ENCODE data around the gene VPS37C.
"Not testable (repeated sequence)": the region's sequence is repeated elsewhere in the genome, so short reads cannot be mapped to it uniquely, and the experiment has no call there.

The VPS37C gene

GRCh38 chr11:61116426-61117167, 44.6 kb downstream of the VPS37C start:
- DNase-seq (ENCODE audit: low spot score) = no peak

DNA sequence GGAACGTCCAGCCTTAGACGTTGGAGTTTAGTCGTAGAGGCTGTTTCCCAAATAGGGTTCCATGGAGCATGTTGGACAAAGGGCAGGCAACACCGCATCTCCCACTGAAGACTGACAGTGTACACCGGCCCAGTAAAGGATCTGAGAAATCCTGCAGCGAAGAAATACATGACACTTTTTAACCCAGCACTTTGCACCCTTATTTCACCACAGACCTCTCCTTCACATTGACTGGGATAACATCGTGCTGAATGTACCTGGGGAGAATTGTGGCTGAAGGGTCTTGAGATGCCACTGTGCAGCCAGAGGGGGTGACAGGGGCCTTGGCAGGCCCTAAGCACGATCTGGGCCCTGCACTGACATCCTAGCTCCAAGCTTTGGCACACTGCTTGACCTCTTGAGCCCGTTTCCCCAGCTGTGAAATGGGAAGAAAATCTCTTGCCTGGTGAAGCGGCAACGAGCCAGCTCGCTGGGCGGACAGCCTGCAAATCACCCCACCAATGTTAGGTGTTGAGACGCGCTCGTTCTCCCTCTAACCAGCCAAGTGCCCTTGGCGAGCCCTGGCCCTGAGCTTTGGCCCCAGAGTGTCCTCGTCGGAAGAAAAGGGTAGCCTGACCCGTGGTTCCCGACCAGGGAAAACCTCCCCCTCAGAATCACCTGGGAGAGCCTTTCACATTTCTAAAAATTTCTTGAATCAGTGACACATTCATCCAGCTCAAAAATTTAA, 45.6 kb downstream of the VPS37C start:
- DNase-seq (ENCODE audit: low spot score) = no peak

DNA sequence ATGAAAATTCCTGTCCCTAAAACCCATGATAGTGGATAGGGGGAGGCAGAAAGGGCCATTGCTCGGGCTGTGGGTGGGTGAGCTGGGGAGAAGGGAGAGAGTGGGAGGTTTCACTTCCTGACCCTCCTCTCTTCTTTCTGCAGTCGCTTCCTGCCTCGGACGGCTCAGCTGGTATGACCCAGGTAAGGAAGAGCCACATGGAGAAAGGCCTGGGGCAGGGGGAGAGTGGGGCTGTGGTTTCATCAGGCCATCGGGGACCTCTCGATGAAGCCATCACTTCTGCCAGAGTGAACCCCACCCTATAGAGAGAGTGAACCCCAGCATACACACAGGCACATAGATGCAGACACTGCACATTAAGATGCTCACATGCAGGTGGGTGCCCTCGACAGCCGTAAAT, 46.3 kb downstream of the VPS37C start:
- no peak for DNase-seq (ENCODE audit: low spot score)

DNA sequence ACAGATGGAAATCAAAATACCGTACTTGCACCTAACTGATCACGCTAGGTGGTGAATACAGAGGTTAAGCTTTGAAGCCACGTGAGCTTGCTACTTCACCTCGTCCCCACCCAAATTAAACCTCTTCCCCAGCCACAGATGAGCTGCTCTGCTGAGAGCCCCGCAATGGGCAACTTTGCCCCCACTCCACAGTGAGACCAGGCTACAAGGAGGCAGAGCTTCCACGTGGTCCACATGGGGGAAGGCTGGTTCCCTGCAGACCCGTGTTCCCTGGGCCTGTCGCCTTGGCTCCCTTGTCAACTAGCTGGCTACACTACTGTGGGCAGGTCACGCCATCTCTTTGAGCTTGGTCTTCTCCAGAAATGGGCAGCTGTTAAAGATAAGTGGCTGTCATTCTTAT, 48.0 kb downstream of the VPS37C start:
- DNase-seq (ENCODE audit: low spot score) = no peak

GRCh38 chr11:61112575-61112974, 48.7 kb downstream of the VPS37C start:
- no peak for DNase-seq (ENCODE audit: low spot score)

GRCh38 chr11:61111786-61112517, 49.3 kb downstream of the VPS37C start:
- no peak for DNase-seq (ENCODE audit: low spot score)

- DNase-seq (ENCODE audit: low spot score) = no peak
These were observed 50.2 kb downstream of the VPS37C start for GRCh38 chr11:61111050-61111435.

DNA sequence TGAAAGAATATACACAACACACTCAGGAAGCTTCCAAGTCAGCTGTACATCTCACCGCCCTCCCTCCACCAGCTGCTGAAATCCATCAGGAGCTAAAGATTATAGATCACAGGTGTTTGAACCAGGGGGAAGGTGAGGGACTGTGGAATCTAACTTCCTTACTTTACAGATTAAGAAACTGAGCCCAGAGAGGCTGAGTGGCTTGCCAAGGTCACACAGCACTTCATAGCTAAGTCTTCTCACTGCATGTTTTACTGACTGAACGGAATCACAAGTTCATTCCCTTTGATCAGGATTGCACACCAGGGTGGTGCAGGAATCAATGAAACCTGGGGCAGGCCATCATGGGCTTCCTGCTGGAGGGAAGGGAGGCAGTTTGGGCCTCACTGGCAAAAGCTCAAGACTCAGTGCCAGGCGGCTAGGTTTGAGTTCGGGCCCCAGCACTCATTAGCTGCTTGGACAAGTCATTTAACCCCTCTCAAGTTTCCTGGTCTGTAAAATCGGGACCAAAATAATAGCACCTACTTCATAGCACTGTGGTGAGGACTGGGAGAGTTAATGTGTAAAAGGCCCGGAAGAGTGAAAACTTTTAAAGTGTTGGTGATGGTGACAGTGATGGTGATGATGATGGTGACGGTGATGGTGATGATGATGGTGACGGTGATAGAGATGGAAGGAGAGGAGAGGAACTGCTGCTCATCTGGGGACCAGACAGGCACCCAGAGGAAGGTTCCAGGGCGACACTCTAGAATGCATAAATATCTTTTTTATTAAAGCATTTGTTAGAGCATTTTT, 50.8 kb downstream of the VPS37C start:
- DNase-seq (ENCODE audit: low spot score) = no peak

- no peak for DNase-seq (ENCODE audit: low spot score)
These were observed 51.6 kb downstream of the VPS37C start for GRCh38 chr11:61109671-61110070.

DNA sequence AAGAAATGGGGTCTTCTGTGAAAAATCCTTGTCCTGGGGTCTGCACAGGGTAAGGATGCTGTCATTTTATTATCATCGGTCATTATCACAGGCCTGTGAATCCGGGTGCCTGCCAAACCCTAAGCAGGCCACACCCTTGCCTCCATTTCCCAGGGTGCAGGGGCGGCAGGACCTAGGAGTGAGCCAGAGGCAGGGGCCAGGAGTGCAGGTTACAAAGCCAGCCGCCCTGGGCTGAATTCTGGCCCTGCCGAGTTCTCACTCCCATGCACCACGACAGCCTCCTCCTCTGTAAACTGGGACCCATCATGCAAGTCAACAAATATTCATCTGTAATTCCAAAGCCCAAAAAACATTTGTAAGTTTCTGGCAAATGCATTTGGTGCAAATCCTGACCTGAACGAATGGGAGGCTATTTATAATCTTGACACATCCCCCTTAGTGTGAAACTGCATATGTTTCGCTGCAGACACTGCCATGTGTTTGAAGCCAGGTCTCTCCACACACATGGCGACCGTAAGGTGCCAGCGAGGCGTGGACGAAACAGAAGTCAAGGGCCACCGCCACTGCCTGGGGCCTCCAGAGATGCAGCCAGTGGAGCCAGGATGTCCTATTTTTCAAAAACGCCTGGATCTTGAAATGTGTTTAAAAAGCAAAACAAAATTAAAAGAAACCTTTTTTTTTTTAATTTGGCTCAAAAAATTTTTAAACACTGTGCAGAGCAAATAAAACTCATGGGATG, 52.2 kb downstream of the VPS37C start:
- no peak for DNase-seq (ENCODE audit: low spot score)

- DNase-seq (ENCODE audit: low spot score) = no peak
These were observed 53.3 kb downstream of the VPS37C start for GRCh38 chr11:61107888-61108287.

- DNase-seq (ENCODE audit: low spot score) = no peak
These were observed 54.2 kb downstream of the VPS37C start for GRCh38 chr11:61106894-61107470.

DNA sequence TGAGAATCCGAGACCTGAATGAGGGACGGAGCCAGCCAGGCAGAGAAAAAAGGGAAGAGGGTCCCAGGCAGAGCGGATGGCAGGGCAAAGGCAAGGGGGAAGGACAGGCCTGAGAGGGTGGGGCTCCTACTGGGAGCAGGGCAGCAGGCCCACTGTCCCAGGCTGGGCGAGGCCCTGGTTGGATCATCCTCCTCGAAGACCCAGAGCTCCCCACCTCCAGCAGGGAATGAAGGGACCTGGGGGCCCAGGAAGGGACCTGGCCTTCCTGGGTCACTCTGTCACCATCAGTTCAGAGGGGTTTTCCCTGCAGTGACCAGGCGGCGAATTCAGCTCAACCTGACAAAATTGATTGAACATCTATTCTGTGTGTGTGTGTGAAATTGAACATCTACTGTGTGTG, 54.9 kb downstream of the VPS37C start:
- no peak for DNase-seq (ENCODE audit: low spot score)

GRCh38 chr11:61104963-61105362, 56.3 kb downstream of the VPS37C start:
- DNase-seq (ENCODE audit: low spot score) = no peak

- DNase-seq (ENCODE audit: low spot score) = no peak
These were observed 57.3 kb downstream of the VPS37C start for GRCh38 chr11:61103851-61104423.

DNA sequence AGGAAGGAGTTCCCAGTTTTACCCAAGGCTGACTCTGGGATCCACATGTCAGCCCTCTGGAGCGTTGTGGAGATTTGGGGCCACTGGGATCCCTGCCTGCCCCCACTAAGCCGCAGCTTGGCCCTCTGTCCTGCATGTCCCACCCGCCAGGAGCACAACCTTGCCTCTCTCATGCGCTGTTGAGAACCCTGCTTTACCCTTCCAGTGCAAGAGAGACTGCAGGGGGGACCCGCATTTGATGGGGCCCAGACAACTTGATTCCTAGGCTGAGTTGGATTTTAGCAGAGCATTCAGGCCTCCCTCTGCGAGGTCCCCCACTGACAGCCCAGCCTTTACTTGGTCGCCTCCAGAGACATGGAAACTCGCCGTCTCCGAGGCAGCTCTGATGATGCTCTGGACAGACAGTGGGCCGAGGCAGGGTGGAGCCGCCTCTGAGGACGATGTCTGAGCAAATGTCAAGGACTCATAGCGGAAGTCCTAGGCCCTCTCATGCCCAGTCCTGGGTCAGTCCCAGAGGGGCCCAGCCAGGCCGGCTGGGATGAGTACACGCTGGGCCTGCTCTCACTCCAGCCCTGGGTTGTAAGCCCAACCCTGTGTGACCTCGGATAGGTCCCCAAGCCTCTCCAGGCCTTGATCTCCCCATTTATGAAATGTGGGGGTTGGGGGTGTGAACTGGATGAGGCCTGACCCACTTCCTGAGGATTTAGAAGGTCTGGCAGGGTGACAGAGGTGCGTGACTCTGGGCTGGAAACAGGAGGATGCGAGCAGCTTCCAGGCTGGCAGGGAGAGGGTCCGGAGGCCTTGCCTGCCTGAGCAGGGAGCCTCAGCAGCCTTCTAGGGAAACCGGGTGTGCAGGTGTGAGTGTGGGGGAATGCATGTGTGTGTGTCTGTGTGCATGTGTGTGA, 58.3 kb downstream of the VPS37C start:
- DNase-seq (ENCODE audit: low spot score) = no peak

- DNase-seq (ENCODE audit: low spot score) = peak; percentile 6
These were observed 62.4 kb downstream of the VPS37C start for GRCh38 chr11:61098778-61099177.

DNA sequence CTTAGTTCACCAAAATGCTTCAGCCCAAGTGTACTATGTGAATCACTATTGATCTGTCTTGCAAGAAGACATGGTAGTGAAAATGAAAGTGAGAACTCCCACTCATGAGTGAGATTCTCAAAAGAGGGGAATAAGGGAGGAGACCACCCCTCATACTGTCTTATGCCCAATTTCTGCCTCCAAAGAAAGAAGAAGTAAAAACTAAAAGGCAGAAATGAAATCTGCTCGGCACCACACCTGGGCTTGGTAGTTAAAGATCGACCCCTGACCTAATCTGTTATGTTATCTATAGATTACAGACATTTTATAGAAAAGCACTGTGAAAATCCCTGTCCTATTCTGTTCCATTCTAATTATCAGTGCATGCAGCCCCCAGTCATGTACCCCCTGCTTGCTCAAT, 63.0 kb downstream of the VPS37C start:
- DNase-seq (ENCODE audit: low spot score) = not testable (repeated sequence)

- no peak for DNase-seq (ENCODE audit: low spot score)
These were observed 66.2 kb downstream of the VPS37C start for GRCh38 chr11:61095021-61095420.

DNA sequence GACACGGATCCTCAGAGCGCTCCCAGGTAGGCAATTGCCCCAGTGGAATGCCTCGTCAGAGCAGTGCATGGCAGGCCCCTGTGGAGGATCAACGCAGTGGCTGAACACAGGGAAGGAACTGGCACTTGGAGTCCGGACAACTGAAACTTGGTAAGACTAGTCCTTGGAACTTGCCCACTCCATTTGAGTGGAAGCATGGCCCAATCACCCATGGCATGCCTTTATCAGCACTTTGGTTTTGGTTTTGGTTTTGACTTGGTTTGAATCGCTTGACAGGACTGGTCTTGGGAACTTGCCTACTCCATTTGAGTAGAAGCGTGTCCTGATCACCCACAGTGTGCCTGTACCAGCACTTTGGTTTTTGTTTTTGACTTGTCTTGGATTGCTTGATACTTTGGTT, 67.1 kb downstream of the VPS37C start:
- DNase-seq (ENCODE audit: low spot score) = not testable (repeated sequence)
